ENCODE results near the gene CUX1. TPM values are rescaled to one million over a fixed set of nuclear protein-coding genes. Genes with fewer than 3 reads are reported as not detected.
"Not testable (repeated sequence)": the region's sequence is repeated elsewhere in the genome, so short reads cannot be mapped to it uniquely, and the experiment has no call there.

Gene CUX1
- polyA plus RNA-seq, 3 donors: 22.4 to 47.5 (median 40.9) TPM

DNA sequence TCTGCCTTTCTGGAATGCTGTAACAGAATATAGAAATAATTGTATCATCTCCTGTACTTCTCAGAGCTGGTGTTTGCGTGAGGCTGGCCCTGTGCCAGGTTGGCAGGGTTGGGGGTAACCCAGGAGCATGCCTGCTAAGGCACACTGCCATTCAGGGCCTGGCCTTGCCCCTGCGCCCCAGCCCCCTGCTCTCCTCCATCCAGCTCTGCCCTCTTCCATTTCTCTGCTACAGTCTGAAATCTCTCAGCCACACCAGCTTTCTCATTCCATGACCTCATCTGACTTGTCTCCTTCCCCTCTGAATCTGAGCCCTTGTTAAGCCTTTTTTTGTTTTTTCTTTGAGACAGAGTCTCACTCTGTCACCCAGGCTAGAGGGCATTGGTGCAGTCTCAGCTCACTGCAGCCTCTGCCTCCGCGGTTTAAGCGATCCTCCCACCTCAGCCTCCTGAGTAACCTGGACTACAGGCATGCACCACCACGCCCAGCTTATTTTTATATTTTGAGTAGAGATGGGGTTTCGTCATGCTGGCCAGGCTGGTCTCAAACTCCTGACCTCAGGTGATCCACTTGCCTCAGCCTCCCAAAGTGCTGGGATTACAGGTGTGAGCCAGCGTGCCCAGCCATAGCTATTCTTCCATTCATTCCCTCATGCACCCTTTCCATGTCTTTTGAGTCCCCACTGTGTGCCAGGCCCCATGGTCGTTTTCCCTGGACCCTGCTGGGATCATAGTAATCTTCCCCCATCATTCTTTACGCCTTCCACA lies 206.8 kb downstream of the CUX1 start:
- no peak overlapping the region for H3K27ac ChIP-seq (ENCODE audit: low read depth, low read length)

GRCh38 chr7:102024769-102025391 lies 207.5 kb downstream of the CUX1 start:
- H3K27ac ChIP-seq (ENCODE audit: low read depth, low read length): no peak overlapping the region
- WGBS, 3 donors: 72 to 77% (median 73%) methylated on average over 15 of the region's 15 CpGs

More for the DNA sequence above, 206.8 kb downstream of the CUX1 start:
- 77 to 80% (median 79%) methylated on average over 10 of the region's 10 CpGs for WGBS, 3 donors

DNA sequence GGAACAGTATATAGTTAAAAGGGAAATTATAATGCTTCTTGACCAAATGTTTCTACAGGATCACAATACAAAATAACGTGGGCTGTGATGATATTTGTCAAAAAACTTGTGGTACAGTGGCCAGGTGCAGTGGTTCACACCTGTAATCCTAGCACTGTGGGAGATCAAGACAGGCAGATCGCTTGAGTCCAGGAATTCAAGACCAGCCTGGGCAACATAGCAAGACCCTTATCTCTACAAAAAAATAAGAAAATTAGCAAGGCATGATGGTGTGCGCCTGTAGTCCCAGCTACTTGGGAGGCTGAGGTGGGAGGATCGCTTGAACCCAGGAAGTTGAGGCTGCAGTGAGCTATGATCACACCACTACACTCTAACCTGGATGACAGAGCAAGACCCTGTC lies 208.4 kb downstream of the CUX1 start:
- H3K27ac ChIP-seq (ENCODE audit: low read depth, low read length): not testable (repeated sequence)
- 68 to 95% (median 81%) methylated on average over 4 of the region's 4 CpGs for WGBS, 3 donors

DNA sequence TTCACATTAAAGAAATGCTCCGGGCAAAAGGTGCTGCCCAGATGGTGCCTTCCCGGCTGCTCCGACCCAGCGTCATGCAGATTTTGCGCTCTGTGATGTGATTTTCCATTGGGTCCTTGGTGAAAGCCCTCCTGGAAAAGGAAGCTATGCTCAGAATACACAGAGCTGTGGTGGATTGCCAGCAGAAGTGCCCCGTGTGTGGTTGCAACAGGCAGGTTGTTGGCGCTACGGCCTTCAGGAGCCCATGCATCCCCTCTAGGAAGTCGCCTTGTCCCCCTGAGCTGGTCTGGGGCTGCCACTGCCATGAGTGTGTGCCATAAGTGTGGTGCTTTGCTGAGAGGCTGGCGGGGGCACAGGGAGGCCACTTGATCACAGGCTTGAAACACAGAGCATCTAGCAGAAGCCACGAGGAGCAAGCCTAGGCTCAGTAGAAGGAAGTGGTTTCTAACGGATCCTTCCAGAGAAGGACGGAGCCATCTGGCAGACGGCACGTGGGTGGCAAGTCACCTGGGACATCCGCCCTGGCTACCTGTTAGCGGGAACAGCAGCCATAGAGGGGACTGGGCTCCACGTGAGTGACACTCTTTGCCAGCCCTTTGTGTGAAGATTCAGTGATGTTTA lies 210.9 kb downstream of the CUX1 start:
- no peak overlapping the region for H3K27ac ChIP-seq (ENCODE audit: low read depth, low read length)
- 64 to 86% (median 67%) methylated on average over 18 of the region's 18 CpGs for WGBS, 3 donors

GRCh38 chr7:102029616-102030015 lies 212.2 kb downstream of the CUX1 start:
- H3K27ac ChIP-seq (ENCODE audit: low read depth, low read length): no peak overlapping the region
- 76 to 95% (median 83%) methylated on average over 6 of the region's 6 CpGs for WGBS, 3 donors

GRCh38 chr7:102030696-102031095 lies 213.3 kb downstream of the CUX1 start:
- 95 to 96% (median 95%) methylated on average over 8 of the region's 8 CpGs for WGBS, 3 donors
- H3K27ac ChIP-seq (ENCODE audit: low read depth, low read length): no peak overlapping the region

DNA sequence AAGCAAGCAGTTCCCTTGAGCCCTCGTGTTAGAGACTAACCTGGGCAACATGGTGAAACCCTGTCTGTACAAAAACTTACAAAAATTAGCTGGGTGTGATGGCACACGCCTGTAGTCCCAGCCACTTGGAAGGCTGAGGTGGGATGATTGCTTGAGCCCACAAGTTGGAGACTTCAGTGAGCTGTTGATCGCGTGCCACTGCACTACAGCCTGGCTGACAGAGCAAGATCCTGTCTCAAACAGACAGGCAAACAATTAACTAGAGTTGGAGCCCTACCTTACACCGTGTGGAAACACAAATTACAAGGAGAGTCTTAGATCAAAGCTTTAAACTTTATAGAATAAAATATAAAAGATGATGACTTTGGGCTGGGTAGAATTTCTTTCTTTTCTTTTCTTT lies 219.5 kb downstream of the CUX1 start:
- 87 to 96% (median 93%) methylated on average over 5 of the region's 5 CpGs for WGBS, 3 donors
- no peak overlapping the region for H3K27ac ChIP-seq (ENCODE audit: low read depth, low read length)

DNA sequence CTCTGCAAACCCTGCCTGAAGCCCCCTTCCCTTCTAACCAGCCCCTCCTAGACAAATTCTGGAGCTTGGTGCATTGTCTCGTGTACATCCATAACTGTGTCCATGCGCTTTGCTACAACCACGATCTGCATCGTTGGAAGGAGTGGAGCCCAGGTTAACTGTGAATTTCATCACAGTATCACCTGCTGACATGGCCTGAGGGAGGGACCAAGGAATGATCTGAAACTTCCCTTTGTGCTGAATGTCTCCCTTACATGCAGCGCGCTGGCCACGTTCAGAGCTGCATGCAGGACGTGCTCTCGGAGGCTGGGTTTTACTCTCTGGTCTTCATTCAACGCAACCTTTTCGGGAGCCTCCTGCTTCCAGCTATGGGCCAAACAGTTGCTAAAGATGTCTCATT lies 222.3 kb downstream of the CUX1 start:
- 94 to 98% (median 97%) methylated on average over 11 of the region's 11 CpGs for WGBS, 3 donors
- H3K27ac ChIP-seq (ENCODE audit: low read depth, low read length): no peak overlapping the region

- WGBS, 3 donors: 89 to 91% (median 90%) methylated on average over 11 of the region's 11 CpGs
- H3K27ac ChIP-seq (ENCODE audit: low read depth, low read length): no peak overlapping the region
Measured at GRCh38 chr7:102040569-102040968, 223.1 kb downstream of the CUX1 start.

- no peak overlapping the region for H3K27ac ChIP-seq (ENCODE audit: low read depth, low read length)
- WGBS, 3 donors: 86 to 90% (median 86%) methylated on average over 4 of the region's 4 CpGs
Measured at GRCh38 chr7:102042016-102042656, 224.7 kb downstream of the CUX1 start.

- H3K27ac ChIP-seq (ENCODE audit: low read depth, low read length): not testable (repeated sequence)
- WGBS, 3 donors: 81 to 87% (median 86%) methylated on average over 9 of the region's 9 CpGs
Measured at GRCh38 chr7:102042796-102043195, 225.4 kb downstream of the CUX1 start.

DNA sequence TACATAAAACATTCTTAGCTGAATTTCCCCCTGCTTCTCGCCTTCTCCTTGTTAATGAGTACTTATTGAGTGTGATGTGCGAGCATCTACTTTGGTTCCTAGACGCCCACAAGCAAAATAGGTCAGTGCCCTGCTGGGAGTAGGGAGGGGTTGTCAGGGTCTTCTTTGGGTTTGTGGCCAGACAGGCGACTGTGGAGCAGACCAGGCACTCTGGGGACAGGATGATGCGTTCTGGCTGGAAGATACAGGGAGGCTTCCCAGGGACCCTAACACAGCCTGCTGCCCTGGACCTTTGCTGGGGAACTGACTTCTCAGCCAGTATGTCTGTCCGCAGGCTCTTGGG lies 227.2 kb downstream of the CUX1 start:
- 73 to 93% (median 81%) methylated on average over 6 of the region's 6 CpGs for WGBS, 3 donors
- no peak overlapping the region for H3K27ac ChIP-seq (ENCODE audit: low read depth, low read length)

DNA sequence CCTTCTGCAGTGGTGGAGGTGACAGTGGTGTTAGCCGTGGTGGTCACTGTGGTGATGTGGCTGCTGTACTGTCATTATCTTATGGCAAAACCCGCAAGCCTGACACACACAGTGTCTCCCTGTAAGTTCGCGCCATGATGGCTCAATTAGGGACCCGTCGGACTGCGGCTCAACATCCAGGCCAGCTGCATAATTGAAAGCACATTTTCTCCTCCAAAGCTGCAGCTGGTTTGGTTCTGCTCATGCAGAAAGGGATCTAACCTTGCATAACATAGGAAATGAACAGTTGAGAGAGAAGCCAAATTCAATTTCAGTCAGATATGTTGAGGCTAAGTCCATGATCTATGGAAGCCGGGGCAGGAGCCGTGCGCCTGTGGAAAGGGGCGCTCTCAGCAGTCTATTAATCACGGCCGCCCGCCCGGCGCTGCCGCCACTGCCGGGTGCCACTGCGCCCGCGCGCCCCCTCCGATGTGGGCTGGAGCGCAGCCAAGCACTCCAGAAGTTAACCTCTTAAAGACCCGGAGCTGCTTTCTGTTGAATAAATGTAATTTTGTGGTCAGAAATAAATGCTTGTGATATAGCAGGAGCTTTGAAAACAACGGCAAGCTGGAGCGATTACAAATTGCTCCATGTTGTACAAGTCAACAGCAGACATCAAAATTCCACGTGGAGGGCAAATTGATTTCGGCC lies 227.7 kb downstream of the CUX1 start:
- no peak overlapping the region for H3K27ac ChIP-seq (ENCODE audit: low read depth, low read length)
- WGBS, 3 donors: 10 to 16% (median 15%) methylated on average over 29 of the region's 29 CpGs

DNA sequence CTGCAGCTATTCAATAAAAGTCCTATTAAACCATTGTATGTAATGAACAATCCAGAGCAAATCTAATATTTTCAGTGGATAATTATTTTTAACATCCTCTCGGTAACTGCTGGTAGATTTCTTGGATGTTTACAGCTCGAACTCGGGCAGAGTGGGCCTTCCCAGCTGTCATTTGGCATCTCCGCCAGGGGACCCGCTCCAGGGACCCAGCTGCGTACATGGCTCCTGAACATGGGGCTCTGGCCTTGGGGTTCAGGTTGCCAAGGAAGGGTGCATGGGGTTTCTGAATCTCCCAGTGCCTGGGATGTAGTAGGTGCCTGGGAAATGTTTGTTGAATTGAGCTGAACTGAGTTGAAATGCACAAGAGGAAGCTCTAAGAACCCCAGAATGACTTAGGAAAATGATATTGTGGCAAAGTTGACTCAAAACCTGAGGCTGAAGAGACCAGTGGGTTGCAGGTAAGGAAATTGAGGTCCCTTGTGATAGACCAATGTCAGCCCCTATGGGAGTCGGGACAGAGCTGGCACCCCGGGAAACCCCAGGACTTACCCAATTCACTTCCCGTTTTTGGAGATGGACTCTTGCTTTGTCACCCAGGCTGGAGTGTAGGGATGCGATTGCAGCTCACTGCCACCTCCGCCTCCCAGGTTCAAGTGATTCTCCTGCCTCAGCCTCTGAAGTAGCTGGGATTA lies 228.4 kb downstream of the CUX1 start:
- WGBS, 3 donors: 67 to 84% (median 71%) methylated on average over 11 of the region's 11 CpGs
- H3K27ac ChIP-seq (ENCODE audit: low read depth, low read length): no peak overlapping the region

GRCh38 chr7:102046373-102047117 lies 229.1 kb downstream of the CUX1 start:
- WGBS, 3 donors: 83 to 93% (median 87%) methylated on average over 11 of the region's 11 CpGs
- H3K27ac ChIP-seq (ENCODE audit: low read depth, low read length): no peak overlapping the region

DNA sequence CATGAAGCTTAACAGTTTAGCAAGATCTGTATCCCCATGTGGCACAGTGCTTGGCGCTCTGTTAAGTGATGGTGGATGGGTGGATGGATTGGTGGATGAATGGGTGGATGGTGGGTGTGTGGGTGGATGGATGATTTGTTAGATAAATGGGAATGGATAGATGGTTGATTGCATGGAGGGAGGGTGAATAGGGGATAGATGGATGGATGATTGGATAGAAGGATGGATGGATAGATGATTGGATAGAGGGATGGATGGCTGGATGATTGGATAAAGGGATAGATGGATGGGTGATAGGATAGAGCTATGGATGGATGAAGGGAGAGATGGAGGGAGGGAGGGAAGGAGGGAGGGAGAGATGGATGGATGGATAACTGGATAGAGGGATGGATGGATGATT lies 229.7 kb downstream of the CUX1 start:
- WGBS, 3 donors: 100% methylated on average over 1 of the region's 1 CpG
- H3K27ac ChIP-seq (ENCODE audit: low read depth, low read length): no peak overlapping the region

DNA sequence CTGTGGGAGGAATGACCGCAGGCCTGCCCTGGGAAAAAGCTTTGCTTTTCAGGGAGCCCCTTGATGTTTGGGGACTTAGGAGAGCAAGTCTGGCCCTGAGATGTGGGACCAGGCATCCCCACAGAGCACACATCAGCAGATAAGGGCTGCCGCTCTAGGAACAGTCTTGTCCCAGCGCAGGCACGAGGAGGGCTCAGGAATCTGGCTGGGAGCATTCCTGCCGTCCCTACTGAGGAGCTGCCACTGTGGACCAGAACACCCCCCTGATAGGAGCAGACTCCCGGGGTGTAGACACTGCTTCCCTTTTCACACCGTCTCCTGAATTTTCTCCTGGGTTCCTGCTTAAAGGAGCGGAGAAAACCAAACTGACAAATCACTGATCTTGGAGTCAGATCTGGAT lies 232.3 kb downstream of the CUX1 start:
- no peak overlapping the region for H3K27ac ChIP-seq (ENCODE audit: low read depth, low read length)
- 92 to 94% (median 93%) methylated on average over 8 of the region's 8 CpGs for WGBS, 3 donors
